ENCODE data around the gene PDE9A. TPM values are rescaled to one million over a fixed set of nuclear protein-coding genes. Genes with fewer than 3 reads are reported as not detected.

The PDE9A gene
- 20.7 TPM for total RNA-seq (ENCODE audit: unreplicated experiment)
- long read RNA-seq, partial matches to known transcripts = 1 of 6 reads
- long read RNA-seq, other reads (novel, unspliced or antisense) = 2 of 6 reads

- peak; percentile 69 for DNase-seq (ENCODE audit: low spot score)
- TF ChIP-seq CTCF (IDR thresholded peaks at IDR 0.05; ENCODE audit: unreplicated experiment) = no peak
- H3K27me3 Mint-ChIP-seq (ENCODE audit: unreplicated experiment) = peaks cover 22% of the 10 kb centered on the region
- H3K9me3 Mint-ChIP-seq (ENCODE audit: unreplicated experiment) = no peaks in the 10 kb centered on the region
- H3K4me3 Mint-ChIP-seq (ENCODE audit: unreplicated experiment) = peak within 1 kb of the TSS; percentile 89
- H3K27ac Mint-ChIP-seq (ENCODE audit: unreplicated experiment) = peak within 1 kb of the TSS; percentile 57
- peaks cover 15% of the 10 kb centered on the region for H3K4me1 Mint-ChIP-seq (ENCODE audit: unreplicated experiment)
- H3K36me3 Mint-ChIP-seq (ENCODE audit: low read depth, unreplicated experiment) = peaks cover 12% of the 10 kb centered on the region
Measured at GRCh38 chr21:42653231-42654061, at the start of gene PDE9A. PDE9A (plus strand) TSS chr21:42653621; CDS start chr21:42653815, 194 bp downstream.

- H3K4me3 Mint-ChIP-seq (ENCODE audit: unreplicated experiment) = no peak overlapping the region
- peaks cover 7% of the 10 kb centered on the region for H3K36me3 Mint-ChIP-seq (ENCODE audit: low read depth, unreplicated experiment)
- no peak overlapping the region for H3K27ac Mint-ChIP-seq (ENCODE audit: unreplicated experiment)
- H3K9me3 Mint-ChIP-seq (ENCODE audit: unreplicated experiment) = peaks cover 6% of the 10 kb centered on the region
- H3K27me3 Mint-ChIP-seq (ENCODE audit: unreplicated experiment) = no peaks in the 10 kb centered on the region
- no peak for TF ChIP-seq CTCF (IDR thresholded peaks at IDR 0.05; ENCODE audit: unreplicated experiment)
- DNase-seq (ENCODE audit: low spot score) = no peak
- H3K4me1 Mint-ChIP-seq (ENCODE audit: unreplicated experiment) = no peaks in the 10 kb centered on the region
Measured at GRCh38 chr21:42607102-42607501, 46.3 kb upstream of the PDE9A start.

- no peak for TF ChIP-seq CTCF (IDR thresholded peaks at IDR 0.05; ENCODE audit: unreplicated experiment)
- peaks cover 6% of the 10 kb centered on the region for H3K9me3 Mint-ChIP-seq (ENCODE audit: unreplicated experiment)
- peaks cover 7% of the 10 kb centered on the region for H3K36me3 Mint-ChIP-seq (ENCODE audit: low read depth, unreplicated experiment)
- DNase-seq (ENCODE audit: low spot score) = no peak
- H3K27ac Mint-ChIP-seq (ENCODE audit: unreplicated experiment) = no peak overlapping the region
- no peaks in the 10 kb centered on the region for H3K4me1 Mint-ChIP-seq (ENCODE audit: unreplicated experiment)
- no peak overlapping the region for H3K4me3 Mint-ChIP-seq (ENCODE audit: unreplicated experiment)
- H3K27me3 Mint-ChIP-seq (ENCODE audit: unreplicated experiment) = no peaks in the 10 kb centered on the region
Measured at GRCh38 chr21:42607525-42608102, 45.8 kb upstream of the PDE9A start.

- Mint-ChIP-seq H3K4me1 (ENCODE audit: unreplicated experiment) (no peaks in the 10 kb centered on the region), H3K36me3 (ENCODE audit: low read depth, unreplicated experiment) (peaks cover 7% of the 10 kb centered on the region), H3K27ac (ENCODE audit: unreplicated experiment) (no peak overlapping the region), H3K27me3 (ENCODE audit: unreplicated experiment) (no peaks in the 10 kb centered on the region), H3K4me3 (ENCODE audit: unreplicated experiment) (no peak overlapping the region), H3K9me3 (ENCODE audit: unreplicated experiment) (peaks cover 6% of the 10 kb centered on the region)
- no peak for TF ChIP-seq CTCF (IDR thresholded peaks at IDR 0.05; ENCODE audit: unreplicated experiment)
- no peak for DNase-seq (ENCODE audit: low spot score)
Measured at GRCh38 chr21:42608446-42608845, 45.0 kb upstream of the PDE9A start.

GRCh38 chr21:42609811-42610210 is 43.6 kb upstream of the PDE9A start:
- Mint-ChIP-seq H3K4me3 (ENCODE audit: unreplicated experiment) (no peak overlapping the region), H3K4me1 (ENCODE audit: unreplicated experiment) (no peaks in the 10 kb centered on the region), H3K9me3 (ENCODE audit: unreplicated experiment) (no peaks in the 10 kb centered on the region), H3K27me3 (ENCODE audit: unreplicated experiment) (no peaks in the 10 kb centered on the region), H3K27ac (ENCODE audit: unreplicated experiment) (no peak overlapping the region), H3K36me3 (ENCODE audit: low read depth, unreplicated experiment) (no peaks in the 10 kb centered on the region)
- no peak for TF ChIP-seq CTCF (IDR thresholded peaks at IDR 0.05; ENCODE audit: unreplicated experiment)
- no peak for DNase-seq (ENCODE audit: low spot score)

Data from endothelial cell (in vitro differentiated cells).